Measurements from ENCODE around the gene HS3ST3A1.

The HS3ST3A1 gene

DNA sequence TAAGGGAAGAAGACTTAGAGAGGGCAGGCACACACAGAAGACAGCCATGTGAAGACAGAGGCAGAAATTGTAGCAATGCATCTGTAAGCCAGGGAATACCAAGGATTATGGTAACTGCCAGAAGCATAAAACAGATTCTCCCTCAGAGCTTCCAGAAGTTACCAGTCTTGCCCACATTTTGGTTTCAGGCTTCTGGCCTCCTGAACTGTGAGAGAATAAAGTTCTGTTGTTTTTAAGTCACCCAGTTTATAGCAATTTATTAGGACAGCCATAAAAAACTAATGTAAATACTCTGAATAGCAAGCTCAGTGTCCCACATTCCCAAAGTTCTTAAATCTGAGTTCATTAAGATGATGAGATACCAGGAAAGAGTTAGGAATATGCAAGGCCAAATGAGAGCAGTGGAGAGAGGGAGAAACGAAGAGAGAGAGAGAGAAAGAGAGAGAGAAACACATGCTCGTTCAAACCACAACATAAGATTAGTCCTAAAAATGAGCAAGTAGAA lies 123.4 kb downstream of the HS3ST3A1 start:
- H3K36me3 Mint-ChIP-seq: no peaks in the 10 kb centered on the region
- no peaks in the 10 kb centered on the region for H3K27me3 Mint-ChIP-seq
- no peaks in the 10 kb centered on the region for H3K4me1 Mint-ChIP-seq
- no peak for ATAC-seq
- H3K27ac Mint-ChIP-seq: no peak overlapping the region
- no peak overlapping the region for H3K4me3 Mint-ChIP-seq
- H3K9me3 Mint-ChIP-seq: peaks cover 18% of the 10 kb centered on the region

DNA sequence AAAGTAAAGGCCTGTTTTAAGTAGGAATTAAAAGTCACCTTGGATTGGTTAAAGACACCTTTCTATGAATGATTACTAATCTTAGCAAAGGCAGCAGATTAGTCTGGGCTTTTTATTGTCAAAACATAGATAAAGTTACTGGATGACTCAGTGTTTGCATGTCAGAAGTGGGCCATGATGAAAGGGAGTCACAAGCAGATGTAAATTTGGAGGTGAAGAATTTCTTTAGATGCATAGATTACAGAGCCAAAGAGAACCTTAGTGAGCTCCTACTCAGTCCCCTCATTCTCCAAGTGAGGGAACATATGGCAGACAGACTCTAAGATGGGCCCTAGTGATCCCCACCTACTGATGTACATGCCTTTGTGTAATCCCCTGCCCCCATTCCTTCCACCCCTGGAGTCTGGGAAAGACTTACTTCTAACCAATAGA lies 124.5 kb downstream of the HS3ST3A1 start:
- Mint-ChIP-seq H3K4me3 (no peak overlapping the region), H3K4me1 (no peaks in the 10 kb centered on the region), H3K9me3 (peaks cover 18% of the 10 kb centered on the region), H3K36me3 (no peaks in the 10 kb centered on the region), H3K27ac (no peak overlapping the region), H3K27me3 (no peaks in the 10 kb centered on the region)
- no peak for ATAC-seq

DNA sequence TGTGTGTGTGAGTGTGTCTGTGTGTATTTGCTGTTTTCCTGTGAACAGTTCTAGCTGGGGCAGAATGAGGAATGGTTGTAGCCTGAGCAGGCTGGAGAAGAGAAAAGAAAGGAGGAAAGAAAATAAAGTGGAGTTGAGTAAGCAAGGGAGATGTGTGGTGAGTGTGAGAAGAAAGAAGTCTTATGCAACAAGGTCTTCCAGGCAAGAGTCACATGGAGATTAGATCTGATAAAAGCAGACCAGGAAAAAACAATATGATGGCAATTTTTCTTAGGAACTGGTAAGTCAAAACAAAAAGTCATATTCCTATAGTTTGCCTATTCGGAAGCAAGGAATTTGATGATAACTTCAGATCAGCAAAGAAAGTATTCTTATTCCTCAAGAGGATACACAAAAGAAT lies 125.0 kb downstream of the HS3ST3A1 start:
- H3K36me3 Mint-ChIP-seq: no peaks in the 10 kb centered on the region
- no peak overlapping the region for H3K4me3 Mint-ChIP-seq
- ATAC-seq: no peak
- H3K27me3 Mint-ChIP-seq: no peaks in the 10 kb centered on the region
- no peak overlapping the region for H3K27ac Mint-ChIP-seq
- H3K4me1 Mint-ChIP-seq: no peaks in the 10 kb centered on the region
- H3K9me3 Mint-ChIP-seq: peaks cover 16% of the 10 kb centered on the region

DNA sequence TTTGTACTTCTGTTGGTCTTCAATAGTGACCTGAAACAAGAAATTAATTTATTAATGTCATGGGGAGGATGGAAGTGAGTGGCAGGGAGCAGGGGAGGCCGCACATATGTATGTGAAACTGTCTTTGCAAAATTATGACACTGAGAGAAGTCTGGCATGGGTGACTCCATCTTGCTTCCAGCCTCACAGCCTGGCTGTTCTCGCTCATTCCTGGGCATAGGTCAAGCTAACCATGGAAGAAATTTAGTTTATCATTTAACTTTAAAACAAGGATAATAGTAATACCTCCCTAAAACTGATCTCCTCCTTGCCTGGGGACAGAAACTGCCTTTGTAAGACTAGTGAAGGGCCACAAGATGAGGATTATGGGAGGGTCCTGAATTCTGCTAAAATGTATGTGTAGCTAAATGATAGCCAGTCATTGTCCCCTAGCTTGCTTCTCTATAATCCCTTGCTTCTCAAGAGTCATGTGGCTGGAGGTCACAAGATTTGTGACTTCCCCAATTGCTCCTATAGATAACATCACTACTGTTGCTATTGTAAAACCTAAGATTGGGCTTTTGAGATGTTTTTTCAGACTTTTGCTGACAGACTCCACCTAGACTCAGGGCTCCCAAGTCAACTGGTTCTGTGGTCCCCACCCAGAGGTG lies 126.0 kb downstream of the HS3ST3A1 start:
- Mint-ChIP-seq H3K9me3 (peaks cover 12% of the 10 kb centered on the region), H3K27ac (no peak overlapping the region), H3K36me3 (no peaks in the 10 kb centered on the region), H3K4me1 (no peaks in the 10 kb centered on the region), H3K4me3 (no peak overlapping the region), H3K27me3 (no peaks in the 10 kb centered on the region)
- no peak for ATAC-seq

DNA sequence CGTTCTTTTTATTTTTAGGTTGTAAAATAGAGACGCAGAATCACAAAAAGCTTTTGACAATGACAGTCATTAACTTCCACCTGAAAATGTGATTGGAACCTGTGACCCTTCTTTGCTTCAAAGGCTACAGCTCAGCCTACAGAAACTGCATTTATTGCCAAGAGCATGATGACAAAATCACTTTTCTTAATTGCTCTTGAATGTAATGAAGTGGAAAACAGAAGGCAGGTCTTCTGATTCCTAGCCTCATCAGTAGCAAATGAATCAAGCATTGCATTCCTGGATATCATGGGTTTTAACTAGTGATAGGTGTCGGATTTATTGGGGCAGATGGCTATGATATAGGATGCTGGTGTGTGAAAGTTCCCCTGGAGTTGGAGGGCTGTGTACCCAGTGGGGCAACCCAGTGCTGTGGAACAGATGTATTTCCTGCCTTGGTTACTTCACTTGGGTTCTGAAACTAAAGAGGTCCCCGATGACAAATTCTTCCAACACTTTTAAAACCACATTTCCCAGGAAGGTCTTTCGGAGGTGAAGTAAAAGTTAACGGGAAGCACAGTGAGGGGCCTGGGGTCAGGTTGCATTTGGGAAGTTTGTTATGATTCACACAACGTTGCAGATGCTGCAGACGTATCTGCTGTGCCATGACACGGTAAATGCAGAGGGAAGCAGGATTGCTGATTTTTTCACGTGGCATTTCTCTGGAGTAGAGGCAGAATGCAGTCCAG lies 127.5 kb downstream of the HS3ST3A1 start:
- no peaks in the 10 kb centered on the region for H3K4me1 Mint-ChIP-seq
- no peaks in the 10 kb centered on the region for H3K36me3 Mint-ChIP-seq
- peaks cover 6% of the 10 kb centered on the region for H3K9me3 Mint-ChIP-seq
- ATAC-seq: no peak
- no peaks in the 10 kb centered on the region for H3K27me3 Mint-ChIP-seq
- no peak overlapping the region for H3K27ac Mint-ChIP-seq
- no peak overlapping the region for H3K4me3 Mint-ChIP-seq

DNA sequence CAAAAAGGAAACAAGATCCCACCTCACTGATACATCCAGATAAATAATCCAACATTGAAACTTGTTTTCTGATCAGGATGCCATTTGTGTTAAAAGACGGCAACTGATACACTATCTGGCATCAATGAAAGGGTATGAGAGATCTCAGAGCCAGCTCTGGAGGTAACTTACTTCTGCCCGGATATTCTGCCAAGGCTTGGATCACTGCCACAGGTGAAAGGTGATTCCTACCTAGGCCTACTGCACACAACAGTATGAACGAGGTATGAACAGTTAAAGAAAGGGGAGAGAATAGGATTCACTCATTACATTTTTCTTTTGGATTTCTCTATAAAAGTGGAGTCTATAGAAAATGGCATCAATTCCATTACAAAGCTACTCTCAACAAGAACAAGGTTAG lies 136.1 kb downstream of the HS3ST3A1 start:
- no peak for ATAC-seq
- Mint-ChIP-seq H3K36me3 (no peaks in the 10 kb centered on the region), H3K4me1 (no peaks in the 10 kb centered on the region), H3K27ac (no peak overlapping the region), H3K9me3 (no peaks in the 10 kb centered on the region), H3K4me3 (no peak overlapping the region), H3K27me3 (no peaks in the 10 kb centered on the region)

DNA sequence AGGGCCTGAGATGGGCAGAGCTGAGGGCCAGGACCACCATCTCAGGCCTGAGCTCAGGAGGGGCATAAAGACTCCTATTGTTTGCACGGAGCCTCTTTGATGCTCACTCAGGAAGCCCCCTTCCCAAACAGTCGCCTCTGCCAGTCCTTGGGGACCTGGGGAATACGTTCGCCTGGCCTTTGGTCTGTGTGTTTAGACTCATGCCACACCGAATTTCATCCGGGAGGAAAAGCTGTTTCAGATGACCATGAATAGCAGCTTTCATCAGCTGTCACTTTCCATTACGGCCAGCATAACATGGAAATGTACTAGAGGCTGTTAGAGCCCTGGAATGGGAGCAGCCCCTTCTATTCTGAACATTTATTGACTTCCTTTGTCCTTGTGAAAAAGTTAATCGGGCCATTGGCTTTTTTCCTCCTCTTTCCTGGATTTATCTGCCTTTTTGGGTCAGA lies 139.0 kb downstream of the HS3ST3A1 start:
- no peaks in the 10 kb centered on the region for H3K36me3 Mint-ChIP-seq
- H3K4me1 Mint-ChIP-seq: no peaks in the 10 kb centered on the region
- H3K4me3 Mint-ChIP-seq: no peak overlapping the region
- H3K9me3 Mint-ChIP-seq: no peaks in the 10 kb centered on the region
- no peak for ATAC-seq
- no peak overlapping the region for H3K27ac Mint-ChIP-seq
- H3K27me3 Mint-ChIP-seq: peaks cover 12% of the 10 kb centered on the region

DNA sequence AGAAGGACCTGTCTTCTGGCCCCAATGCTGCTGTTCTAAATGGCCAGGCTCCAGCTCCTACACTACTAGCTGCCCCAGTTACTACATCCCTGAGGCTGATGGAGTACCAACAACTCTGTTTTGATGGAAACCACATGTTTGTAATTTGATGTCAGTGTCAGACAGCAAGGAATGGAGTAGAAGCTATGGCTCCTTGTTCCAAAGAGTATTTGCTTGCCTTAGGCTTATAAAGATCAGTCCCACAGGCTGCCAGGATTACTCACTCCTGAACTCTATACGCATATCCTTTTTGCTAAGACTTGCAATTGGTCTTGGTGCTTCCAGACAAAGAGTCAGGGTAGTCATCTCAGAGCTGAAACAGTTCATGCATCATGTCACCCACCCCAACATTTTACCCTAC lies 139.6 kb downstream of the HS3ST3A1 start:
- Mint-ChIP-seq H3K4me1 (no peaks in the 10 kb centered on the region), H3K9me3 (no peaks in the 10 kb centered on the region), H3K27me3 (peaks cover 12% of the 10 kb centered on the region), H3K4me3 (no peak overlapping the region), H3K27ac (no peak overlapping the region), H3K36me3 (no peaks in the 10 kb centered on the region)
- ATAC-seq: no peak

DNA sequence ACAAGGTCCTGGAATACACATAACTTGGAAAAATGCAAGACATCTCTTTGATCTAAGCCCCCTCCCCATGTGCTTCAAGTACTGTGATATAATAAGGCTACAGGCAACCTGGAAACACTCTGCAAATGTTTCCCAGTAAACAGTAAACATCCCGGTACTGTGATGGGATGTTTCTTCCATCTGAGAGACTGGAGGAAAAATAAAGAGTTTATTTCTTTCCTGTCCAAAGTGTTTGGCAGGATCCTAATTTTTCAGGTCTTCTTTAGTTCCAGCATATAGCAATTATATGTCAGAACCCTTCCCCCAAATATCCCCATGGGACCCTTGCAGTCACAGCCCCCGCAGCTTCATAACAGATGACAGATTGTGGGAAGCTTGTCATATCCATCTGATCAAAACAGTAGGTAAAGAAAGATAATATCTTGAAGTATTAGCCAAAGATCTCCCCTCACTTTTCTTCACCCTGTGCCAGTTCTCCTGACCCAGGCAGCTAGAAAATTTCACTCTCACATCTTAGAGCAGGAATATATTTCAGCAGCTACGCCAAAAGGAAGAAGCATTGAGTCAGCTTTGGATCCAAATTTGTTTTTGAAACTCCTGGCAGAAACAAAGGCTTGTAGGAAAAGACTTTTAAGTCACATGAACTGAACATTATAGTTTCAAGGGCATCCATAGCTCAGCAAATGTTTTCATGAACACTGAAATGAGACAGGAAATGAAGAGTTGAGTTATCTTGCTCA lies 141.3 kb downstream of the HS3ST3A1 start:
- H3K27me3 Mint-ChIP-seq: peaks cover 12% of the 10 kb centered on the region
- H3K4me1 Mint-ChIP-seq: no peaks in the 10 kb centered on the region
- H3K36me3 Mint-ChIP-seq: no peaks in the 10 kb centered on the region
- H3K27ac Mint-ChIP-seq: no peak overlapping the region
- H3K9me3 Mint-ChIP-seq: no peaks in the 10 kb centered on the region
- no peak overlapping the region for H3K4me3 Mint-ChIP-seq
- ATAC-seq: no peak

DNA sequence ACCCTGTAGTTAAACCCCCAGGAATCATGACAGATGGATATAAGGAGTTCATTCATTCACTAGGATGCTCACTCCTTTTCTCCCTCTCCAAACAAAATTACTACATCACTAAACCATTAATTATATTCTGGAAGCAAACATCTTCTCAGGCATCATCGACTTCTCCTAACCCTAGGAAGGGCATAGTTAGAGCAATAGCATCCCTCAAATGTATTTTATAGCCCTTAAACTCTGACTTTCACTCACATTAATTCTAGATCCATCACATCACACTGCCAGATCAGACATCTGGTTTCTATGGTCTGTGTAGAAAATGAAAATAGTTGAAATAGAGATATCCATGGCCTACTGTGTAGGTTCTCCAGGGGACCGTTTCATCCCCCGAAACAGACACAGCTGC lies 143.9 kb downstream of the HS3ST3A1 start:
- ATAC-seq: no peak
- Mint-ChIP-seq H3K27me3 (peaks cover 12% of the 10 kb centered on the region), H3K4me3 (no peak overlapping the region), H3K9me3 (no peaks in the 10 kb centered on the region), H3K27ac (no peak overlapping the region), H3K4me1 (no peaks in the 10 kb centered on the region), H3K36me3 (no peaks in the 10 kb centered on the region)

Measured in stimulated activated memory B cell treated with anti-CD40 and anti-IgM and Interleukin-4, amounts not matched to agents 10 μg/mL and 1 μg/mL and 100 μg/mL, for 72 hours (primary cell).